BLaER1 treated with 17β-estradiol and CSF1 and Interleukin-3, amounts not matched to agents 10 nM and 100 nM (cell line): ENCODE data around the gene NFIX.

ENCODE experiments used
- H3K27ac ChIP-seq, 11 experiments: shearing (Covaris generic); formaldehyde crosslinking; 2 replicates each; pipeline ENCODE4 v1.8.1; 2022
- H3K27me3 ChIP-seq, 11 experiments: shearing (Covaris generic); formaldehyde crosslinking; 2 replicates each; pipeline ENCODE4 v1.8.1; 2022
- H3K36me3 ChIP-seq, 11 experiments: shearing (Covaris generic); formaldehyde crosslinking; 2 replicates each; pipeline ENCODE4 v1.8.1; 2022
- H3K4me1 ChIP-seq, 10 experiments: shearing (Covaris generic); formaldehyde crosslinking; 2 replicates each; pipeline ENCODE4 v1.8.1; 2022
- H3K4me2 ChIP-seq, 11 experiments: shearing (Covaris generic); formaldehyde crosslinking; 2 replicates each; pipeline ENCODE4 v1.8.1; 2022
- H3K4me3 ChIP-seq, 10 experiments: shearing (Covaris generic); formaldehyde crosslinking; 2 replicates each; pipeline ENCODE4 v1.8.1; 2022
- H3K9ac ChIP-seq, 11 experiments: shearing (Covaris generic); formaldehyde crosslinking; 2 replicates each; pipeline ENCODE4 v1.8.1; 2022
- H3K9me3 ChIP-seq, 11 experiments: shearing (Covaris generic); formaldehyde crosslinking; replicated peaks in 1 of 11; 2 replicates each; pipeline ENCODE4 v1.8.1; 2022
- H4K20me1 ChIP-seq, 11 experiments: shearing (Covaris generic); formaldehyde crosslinking; 2 replicates each; pipeline ENCODE4 v1.8.1; 2022
- Cebpa-rat ChIP-seq, 11 experiments: shearing (Covaris generic); IDR thresholded peaks; 2 replicates each; pipeline ENCODE4 v1.8.1; 2022

NFIX gene

GRCh38 chr19:12994701-12995595 is at the start of gene NFIX:
TSS of gene NFIX (plus strand) at chr19:12995475. CDS start at chr19:12995838, 363 bp downstream.
- H3K4me3 ChIP-seq = peak within 1 kb of the TSS; percentile 72 to 91 (median 80)
- peak within 1 kb of the TSS; percentile 91 to 99 (median 97) for H3K4me2 ChIP-seq
- H3K36me3 ChIP-seq = peaks cover 0 to 16% (median 6%) of the 10 kb centered on the region in 11 experiments; a peak in 7 of 22 replicates
- no peak for TF ChIP-seq Cebpa-rat (IDR thresholded peaks at IDR 0.05)
- H4K20me1 ChIP-seq = peaks cover 0 to 34% (median 19%) of the 10 kb centered on the region in 11 experiments; a peak in 17 of 22 replicates
- no peaks in the 10 kb centered on the region for H3K9me3 ChIP-seq
- H3K9ac ChIP-seq = peak within 1 kb of the TSS; percentile 73 to 91 (median 84)
- peak within 1 kb of the TSS in 10 of 11 experiments; percentile 50 to 82 (median 77); a peak in 20 of 22 replicates for H3K27ac ChIP-seq
- H3K4me1 ChIP-seq = peaks cover 0 to 40% (median 25%) of the 10 kb centered on the region in 10 experiments; a peak in 17 of 20 replicates
- peaks cover 6 to 24% (median 8%) of the 10 kb centered on the region in 11 experiments; a peak in 18 of 22 replicates for H3K27me3 ChIP-seq

GRCh38 chr19:12945479-12946091 is 49.7 kb upstream of the NFIX start, which contains the start of gene RAD23A:
TSS of gene RAD23A (plus strand) at chr19:12945862. CDS start at chr19:12945949, 87 bp downstream.
- peak within 1 kb of the TSS; percentile 62 to 100 (median 84) for H3K4me3 ChIP-seq
- TF ChIP-seq Cebpa-rat (IDR thresholded peaks at IDR 0.05) = no peak
- H3K27me3 ChIP-seq = no peaks in the 10 kb centered on the region
- H4K20me1 ChIP-seq = peaks cover 36 to 86% (median 65%) of the 10 kb centered on the region in 11 experiments
- peaks cover 79 to 87% (median 84%) of the 10 kb centered on the region in 11 experiments for H3K36me3 ChIP-seq
- H3K27ac ChIP-seq = peak within 1 kb of the TSS; percentile 74 to 97 (median 94)
- H3K9me3 ChIP-seq = no peaks in the 10 kb centered on the region
- H3K9ac ChIP-seq = peak within 1 kb of the TSS; percentile 88 to 99 (median 96)
- H3K4me1 ChIP-seq = peaks cover 72 to 88% (median 85%) of the 10 kb centered on the region in 10 experiments
- peak within 1 kb of the TSS; percentile 85 to 99 (median 95) for H3K4me2 ChIP-seq

GRCh38 chr19:12946092-12946721 is 49.1 kb upstream of the NFIX start:
- Histone ChIP-seq H3K27ac (peak overlapping the region; percentile 74 to 97 (median 94)), H3K36me3 (peaks cover 79 to 87% (median 84%) of the 10 kb centered on the region in 11 experiments), H4K20me1 (peaks cover 30 to 86% (median 64%) of the 10 kb centered on the region in 11 experiments; a peak in 21 of 22 replicates), H3K4me2 (peak overlapping the region; percentile 85 to 98 (median 94)), H3K9me3 (no peaks in the 10 kb centered on the region), H3K9ac (peak overlapping the region; percentile 88 to 99 (median 96)), H3K27me3 (no peaks in the 10 kb centered on the region), H3K4me1 (peaks cover 69 to 88% (median 85%) of the 10 kb centered on the region in 10 experiments), H3K4me3 (peak overlapping the region; percentile 62 to 100 (median 84))
- no peak for TF ChIP-seq Cebpa-rat (IDR thresholded peaks at IDR 0.05)

- Histone ChIP-seq H3K4me1 (peaks cover 61 to 88% (median 81%) of the 10 kb centered on the region in 10 experiments), H3K9ac (peak overlapping the region; percentile 88 to 99 (median 96)), H3K4me2 (peak overlapping the region; percentile 85 to 98 (median 94)), H3K9me3 (no peaks in the 10 kb centered on the region), H3K27me3 (no peaks in the 10 kb centered on the region), H3K27ac (peak overlapping the region; percentile 74 to 97 (median 94)), H3K36me3 (peaks cover 79 to 87% (median 84%) of the 10 kb centered on the region in 11 experiments), H4K20me1 (peaks cover 23 to 86% (median 64%) of the 10 kb centered on the region in 11 experiments; a peak in 21 of 22 replicates), H3K4me3 (peak overlapping the region; percentile 62 to 100 (median 84))
- no peak for TF ChIP-seq Cebpa-rat (IDR thresholded peaks at IDR 0.05)
Measured at GRCh38 chr19:12946731-12947496, 48.4 kb upstream of the NFIX start.

GRCh38 chr19:12947702-12948611 is 47.3 kb upstream of the NFIX start:
- TF ChIP-seq Cebpa-rat (IDR thresholded peaks at IDR 0.05) = no peak
- peaks cover 61 to 88% (median 81%) of the 10 kb centered on the region in 10 experiments for H3K4me1 ChIP-seq
- H3K27ac ChIP-seq = peak overlapping the region in 10 of 11 experiments; percentile 16 to 97 (median 95); a peak in 14 of 22 replicates
- H3K27me3 ChIP-seq = no peaks in the 10 kb centered on the region
- peaks cover 79 to 87% (median 83%) of the 10 kb centered on the region in 11 experiments for H3K36me3 ChIP-seq
- H3K4me3 ChIP-seq = peak overlapping the region in 5 of 10 experiments; percentile 73 to 100 (median 89); a peak in 5 of 20 replicates
- H4K20me1 ChIP-seq = peaks cover 23 to 86% (median 64%) of the 10 kb centered on the region in 11 experiments; a peak in 21 of 22 replicates
- peak overlapping the region; percentile 85 to 98 (median 94) for H3K4me2 ChIP-seq
- H3K9ac ChIP-seq = peak overlapping the region; percentile 88 to 99 (median 96); a peak in 20 of 22 replicates
- no peaks in the 10 kb centered on the region for H3K9me3 ChIP-seq

- Histone ChIP-seq H3K4me1 (peaks cover 58 to 88% (median 81%) of the 10 kb centered on the region in 10 experiments), H3K4me2 (peak overlapping the region; percentile 14 to 98 (median 88); a peak in 16 of 22 replicates), H3K27me3 (no peaks in the 10 kb centered on the region), H3K36me3 (peaks cover 79 to 87% (median 83%) of the 10 kb centered on the region in 11 experiments), H4K20me1 (peaks cover 23 to 86% (median 64%) of the 10 kb centered on the region in 11 experiments; a peak in 21 of 22 replicates), H3K9ac (peak overlapping the region; percentile 23 to 99 (median 96); a peak in 17 of 22 replicates), H3K9me3 (no peaks in the 10 kb centered on the region), H3K27ac (peak overlapping the region in 10 of 11 experiments; percentile 2 to 97 (median 86); a peak in 14 of 22 replicates), H3K4me3 (no peak overlapping the region)
- no peak for TF ChIP-seq Cebpa-rat (IDR thresholded peaks at IDR 0.05)
Measured at GRCh38 chr19:12948612-12949362, 46.5 kb upstream of the NFIX start.
